Measurements from ENCODE around the gene ZSCAN21.
A peak's percentile ranks its signal among the peaks of the same experiment; 100 is the strongest.

Gene ZSCAN21

DNA sequence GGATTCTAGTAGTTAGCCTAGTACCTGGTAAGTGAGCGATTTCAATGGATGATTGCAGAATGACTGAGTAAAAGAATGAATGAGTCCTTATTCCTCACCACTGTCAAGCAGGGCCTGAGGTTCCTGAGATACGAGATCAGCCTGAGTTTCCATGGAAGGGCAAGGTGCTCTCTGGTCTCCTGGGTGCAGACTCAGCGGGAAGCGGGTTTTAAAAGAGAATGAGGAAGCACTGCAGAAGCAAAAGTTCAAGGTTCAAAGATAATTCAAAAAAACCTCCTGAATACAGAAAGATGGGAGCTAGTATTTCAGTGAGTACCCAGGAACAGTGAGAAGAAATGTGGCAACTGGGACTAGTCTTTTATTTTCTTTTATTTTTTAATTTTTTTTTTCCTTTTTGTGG is 27.6 kb downstream of the ZSCAN21 start:
- no peaks in the 10 kb centered on the region for H3K4me1 ChIP-seq
- peaks cover 86% of the 10 kb centered on the region for H3K36me3 ChIP-seq
- peaks cover 5% of the 10 kb centered on the region; the same call in 1 of the 2 replicates for H3K9me3 ChIP-seq

GRCh38 chr7:100079024-100079560 is 29.5 kb downstream of the ZSCAN21 start:
- Histone ChIP-seq H3K36me3 (peaks cover 67% of the 10 kb centered on the region), H3K9me3 (no peaks in the 10 kb centered on the region), H3K4me1 (no peaks in the 10 kb centered on the region), H3K27me3 (no peaks in the 10 kb centered on the region), H3K4me3 (ENCODE audit: low read depth, low read length) (no peak overlapping the region)
- DNase-seq: no peak
- TF ChIP-seq CTCF (IDR thresholded peaks at IDR 0.05; ENCODE audit: low read depth, low read length): no peak

More for the DNA sequence above, 27.6 kb downstream of the ZSCAN21 start:
- TF ChIP-seq CTCF (IDR thresholded peaks at IDR 0.05; ENCODE audit: low read depth, low read length): no peak
- Histone ChIP-seq H3K4me3 (ENCODE audit: low read depth, low read length) (no peak overlapping the region), H3K27me3 (no peaks in the 10 kb centered on the region)
- no peak for DNase-seq

DNA sequence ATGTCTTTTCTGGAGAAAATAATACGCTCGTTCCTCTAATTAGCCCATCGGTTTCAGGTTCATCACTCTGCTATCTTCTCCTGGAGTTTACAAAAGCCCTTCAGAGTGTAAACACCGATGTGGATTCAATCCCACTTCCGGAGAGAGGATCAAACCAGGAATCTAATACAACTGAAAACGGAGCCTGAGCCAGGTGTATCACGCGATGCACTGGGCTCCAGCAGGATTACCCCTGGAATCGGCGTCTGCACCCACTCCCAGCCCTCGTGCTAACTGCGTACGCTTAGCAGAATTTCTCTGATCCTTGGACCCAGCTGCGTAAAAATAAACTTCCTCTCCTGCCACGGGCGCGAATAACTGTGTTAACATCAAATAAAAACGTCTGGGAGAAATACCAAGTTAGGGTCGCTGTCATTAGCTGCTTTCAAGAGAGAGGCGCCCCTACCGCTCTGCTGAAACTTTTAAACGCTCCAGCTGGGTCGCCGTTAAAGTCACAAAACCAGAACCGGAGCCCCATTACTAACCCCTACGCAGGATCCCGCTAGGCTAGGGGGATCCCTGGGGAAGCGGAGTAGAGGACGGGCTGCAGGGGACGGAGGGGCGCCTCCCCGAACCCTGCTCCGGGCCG is 31.4 kb downstream of the ZSCAN21 start:
- Histone ChIP-seq H3K4me3 (ENCODE audit: low read depth, low read length) (peak overlapping the region; percentile 94), H3K27me3 (no peaks in the 10 kb centered on the region), H3K4me1 (no peaks in the 10 kb centered on the region), H3K9me3 (no peaks in the 10 kb centered on the region), H3K36me3 (peaks cover 48% of the 10 kb centered on the region)
- no peak for TF ChIP-seq CTCF (IDR thresholded peaks at IDR 0.05; ENCODE audit: low read depth, low read length)
- DNase-seq: no peak

GRCh38 chr7:100081535-100082102 is 32.0 kb downstream of the ZSCAN21 start, which contains the start of gene ZNF3:
ZNF3 (minus strand) TSS chr7:100081723; CDS start chr7:100077357, 4,366 bp downstream.
- Histone ChIP-seq H3K9me3 (no peaks in the 10 kb centered on the region), H3K27me3 (no peaks in the 10 kb centered on the region), H3K4me1 (no peaks in the 10 kb centered on the region), H3K36me3 (peaks cover 42% of the 10 kb centered on the region), H3K4me3 (ENCODE audit: low read depth, low read length) (peak within 1 kb of the TSS; percentile 94)
- peak; percentile 80 for TF ChIP-seq CTCF (IDR thresholded peaks at IDR 0.05; ENCODE audit: low read depth, low read length)
- peak; percentile 98 for DNase-seq

DNA sequence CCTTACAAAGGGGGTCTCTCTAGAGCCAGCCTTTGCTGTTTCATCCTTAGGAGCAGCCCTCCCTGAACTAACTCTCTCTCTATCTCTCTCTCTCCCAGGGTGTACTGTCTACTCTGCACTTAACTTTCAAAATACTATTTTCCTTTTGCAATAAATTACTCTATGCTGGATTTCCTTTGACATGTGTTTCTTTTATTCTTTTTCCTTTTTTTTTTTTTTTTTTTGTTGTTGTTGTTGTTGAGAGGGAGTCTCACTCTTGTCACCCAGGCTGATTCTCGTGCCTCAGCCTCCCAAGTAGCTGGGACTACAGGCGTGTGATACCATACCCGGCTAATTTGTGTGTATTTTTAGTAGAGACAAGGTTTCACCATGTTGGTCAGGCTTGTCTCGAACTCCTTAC is 33.4 kb downstream of the ZSCAN21 start:
- Histone ChIP-seq H3K27me3 (no peaks in the 10 kb centered on the region), H3K36me3 (peaks cover 29% of the 10 kb centered on the region), H3K4me3 (ENCODE audit: low read depth, low read length) (no peak overlapping the region), H3K9me3 (no peaks in the 10 kb centered on the region), H3K4me1 (0 out of 2 replicates have a peak, but pooled peaks cover 2% of the 10 kb centered on the region)
- DNase-seq: no peak
- no peak for TF ChIP-seq CTCF (IDR thresholded peaks at IDR 0.05; ENCODE audit: low read depth, low read length)

GRCh38 chr7:100085515-100085914 is 35.9 kb downstream of the ZSCAN21 start:
- TF ChIP-seq CTCF (IDR thresholded peaks at IDR 0.05; ENCODE audit: low read depth, low read length): no peak
- H3K9me3 ChIP-seq: no peaks in the 10 kb centered on the region
- no peak overlapping the region for H3K4me3 ChIP-seq (ENCODE audit: low read depth, low read length)
- H3K36me3 ChIP-seq: peaks cover 9% of the 10 kb centered on the region
- H3K4me1 ChIP-seq: 0 out of 2 replicates have a peak, but pooled peaks cover 2% of the 10 kb centered on the region
- DNase-seq: no peak
- no peaks in the 10 kb centered on the region for H3K27me3 ChIP-seq
